ENCODE measurements around the gene NLK.

Gene NLK

GRCh38 chr17:28093999-28094716, 51.7 kb downstream of the NLK start:
- TF ChIP-seq CTCF (IDR thresholded peaks at IDR 0.05): no peak

DNA sequence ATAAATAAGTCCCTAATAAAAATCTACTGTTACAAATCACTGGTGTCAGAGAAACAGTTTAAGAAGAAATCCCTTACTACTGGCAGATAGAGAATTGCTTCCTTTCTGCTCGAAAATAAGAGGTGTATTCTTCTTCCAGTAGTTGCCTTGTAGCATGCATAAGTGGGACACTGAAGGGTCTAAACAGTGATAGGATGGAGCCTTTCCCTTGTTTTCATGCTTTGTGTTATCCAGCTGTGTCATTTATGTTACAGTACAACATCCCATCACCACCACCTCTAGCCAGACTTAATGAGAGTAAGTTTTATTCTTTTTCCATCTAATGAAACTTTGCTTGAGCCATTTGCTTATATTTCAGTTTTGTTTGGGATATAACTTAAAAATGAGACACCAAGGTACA, 54.3 kb downstream of the NLK start:
- no peak for TF ChIP-seq CTCF (IDR thresholded peaks at IDR 0.05)

GRCh38 chr17:28097254-28097653, 54.8 kb downstream of the NLK start:
- TF ChIP-seq CTCF (IDR thresholded peaks at IDR 0.05): no peak

DNA sequence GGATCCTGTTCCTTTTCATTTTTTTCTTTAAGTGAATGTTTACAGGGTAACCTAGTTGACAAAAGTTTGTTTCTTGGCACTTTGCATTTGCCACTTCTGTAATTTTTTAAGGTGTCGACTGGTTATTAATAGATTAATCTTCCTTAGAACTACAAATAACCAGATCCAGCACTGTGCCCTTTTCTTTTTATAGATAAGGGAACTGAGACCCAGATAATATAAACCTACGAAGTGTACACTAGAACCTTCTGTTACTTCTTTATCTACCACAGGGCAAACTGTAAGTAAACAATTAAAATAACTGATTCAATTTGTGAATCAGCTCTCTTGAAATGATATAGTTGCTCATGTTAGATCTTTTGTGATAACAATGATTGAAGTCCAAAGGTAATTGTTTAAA, 55.4 kb downstream of the NLK start:
- TF ChIP-seq CTCF (IDR thresholded peaks at IDR 0.05): no peak

GRCh38 chr17:28100251-28100650, 57.8 kb downstream of the NLK start:
- TF ChIP-seq CTCF (IDR thresholded peaks at IDR 0.05): no peak

DNA sequence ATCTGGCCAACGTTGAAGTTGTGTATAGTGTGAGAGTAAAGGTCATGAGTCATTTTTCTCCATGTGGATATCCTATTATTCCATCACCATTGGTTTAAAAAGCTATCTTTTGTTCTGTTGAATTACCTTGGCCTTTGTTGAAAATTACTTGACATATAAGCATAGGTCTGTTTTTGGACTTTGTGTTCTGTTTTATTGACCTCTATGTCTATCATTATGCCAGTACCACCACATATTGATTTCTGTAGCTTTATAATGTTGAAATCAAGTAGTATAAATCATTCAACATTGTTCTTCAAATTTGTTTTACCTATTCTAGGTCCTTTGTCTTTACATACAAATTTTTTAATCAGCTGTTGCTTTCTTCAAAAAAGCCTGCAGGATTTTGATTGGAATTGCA, 58.5 kb downstream of the NLK start:
- no peak for TF ChIP-seq CTCF (IDR thresholded peaks at IDR 0.05)

DNA sequence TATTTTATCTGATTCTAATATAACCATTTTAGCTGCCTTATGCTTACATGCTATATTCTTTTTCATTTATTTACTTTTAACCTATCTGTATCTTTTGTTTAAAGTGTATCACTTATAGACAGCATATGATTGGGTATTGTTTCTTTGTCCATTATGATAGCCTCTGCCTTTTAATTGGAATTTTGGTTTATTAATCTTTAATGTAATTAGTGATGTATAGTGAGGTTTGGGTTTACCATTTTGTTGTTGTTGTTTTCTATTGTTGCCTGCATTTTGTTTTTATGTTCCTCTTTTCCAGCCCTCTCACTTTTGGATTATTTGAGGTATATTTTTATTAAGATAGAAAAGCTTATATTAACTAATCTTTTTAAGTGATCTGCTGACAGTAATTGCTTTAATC, 59.4 kb downstream of the NLK start:
- TF ChIP-seq CTCF (IDR thresholded peaks at IDR 0.05): no peak

DNA sequence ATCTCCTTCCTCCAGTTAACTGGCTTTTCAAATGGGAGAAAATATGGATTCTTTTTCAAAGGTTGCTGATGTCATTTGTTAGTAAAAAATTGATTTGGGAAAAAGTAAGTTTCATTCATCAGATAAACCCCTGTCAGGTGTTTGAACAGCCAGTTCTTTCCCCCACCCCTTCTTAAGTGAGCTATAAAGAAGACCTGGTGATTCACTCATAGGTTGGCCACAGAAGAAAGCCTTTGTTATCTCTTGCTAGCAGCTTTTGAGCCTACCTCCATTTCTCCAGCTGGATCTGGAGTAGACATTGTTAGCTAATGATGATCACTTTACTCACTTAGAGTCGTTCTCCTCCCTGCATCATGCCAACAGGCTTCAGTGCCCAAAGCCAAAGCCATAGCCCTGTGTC, 63.0 kb downstream of the NLK start:
- TF ChIP-seq CTCF (IDR thresholded peaks at IDR 0.05): no peak
